ENCODE data around the gene TPK1. TPM values are rescaled to one million over a fixed set of nuclear protein-coding genes. Genes with fewer than 3 reads are reported as not detected.

The TPK1 gene
- total RNA-seq, 2 donors from 2014 or later, result 4.5 to 5.1 TPM

GRCh38 chr7:144836545-144836842 is 641 bp upstream of the TPK1 start:
- Histone ChIP-seq H3K36me3 (no peaks in the 10 kb centered on the region), H3K27ac (peak overlapping the region; percentile 86 to 93), H3K4me3 (peak overlapping the region; percentile 69 to 79), H3K27me3 (replicated peaks; ENCODE audit: insufficient read depth) (no peaks in the 10 kb centered on the region), H3K9me3 (no peaks in the 10 kb centered on the region), H3K4me1 (replicated peaks) (no peaks in the 10 kb centered on the region)
- intact Hi-C loops (cut with DNase I), result loop anchor here (10.0 kb wide), 1 partner anchor 102 kb away; no protein-coding TSS in a partner anchor
- DNase-seq (ENCODE audit: low spot score), result no peak
- 98% methylated on average over 12 of the region's 12 CpGs for WGBS
- TF ChIP-seq CTCF (IDR thresholded peaks at IDR 0.05) (no peak), POLR2A (IDR thresholded peaks at IDR 0.05) (no peak), POLR2AphosphoS5 (IDR thresholded peaks at IDR 0.05) (no peak)

GRCh38 chr7:144835155-144835611 is 670 bp downstream of the TPK1 start:
- under 1% methylated on average over 25 of the region's 25 CpGs for WGBS
- intact Hi-C loops (cut with DNase I), result loop anchor here (10.0 kb wide), 1 partner anchor 100 kb away; no protein-coding TSS in a partner anchor
- DNase-seq (ENCODE audit: low spot score), result peak; percentile 36
- TF ChIP-seq CTCF (IDR thresholded peaks at IDR 0.05), result no peak
- TF ChIP-seq POLR2A (IDR thresholded peaks at IDR 0.05), result no peak
- no peak for TF ChIP-seq POLR2AphosphoS5 (IDR thresholded peaks at IDR 0.05)
- Histone ChIP-seq H3K27ac (peak overlapping the region; percentile 86 to 93), H3K27me3 (replicated peaks; ENCODE audit: insufficient read depth) (no peaks in the 10 kb centered on the region), H3K36me3 (no peaks in the 10 kb centered on the region), H3K9me3 (no peaks in the 10 kb centered on the region), H3K4me3 (peak overlapping the region; percentile 69 to 79), H3K4me1 (replicated peaks) (no peaks in the 10 kb centered on the region)

- no peaks in the 10 kb centered on the region for H3K9me3 ChIP-seq
- DNase-seq (ENCODE audit: low spot score), result no peak
- H3K4me3 ChIP-seq, result peak overlapping the region; percentile 69 to 79
- H3K4me1 ChIP-seq (replicated peaks), result no peaks in the 10 kb centered on the region
- WGBS, result 30% methylated on average over 13 of the region's 13 CpGs
- TF ChIP-seq POLR2AphosphoS5 (IDR thresholded peaks at IDR 0.05), result no peak
- TF ChIP-seq CTCF (IDR thresholded peaks at IDR 0.05), result no peak
- TF ChIP-seq POLR2A (IDR thresholded peaks at IDR 0.05), result no peak
- intact Hi-C loops (cut with DNase I), result loop anchor here (10.0 kb wide), 1 partner anchor 100 kb away; no protein-coding TSS in a partner anchor
- H3K27ac ChIP-seq, result peak overlapping the region; percentile 86 to 93
- H3K27me3 ChIP-seq (replicated peaks; ENCODE audit: insufficient read depth), result no peaks in the 10 kb centered on the region
- no peaks in the 10 kb centered on the region for H3K36me3 ChIP-seq
Measured at GRCh38 chr7:144834641-144835144, 1.2 kb downstream of the TPK1 start.

GRCh38 chr7:144830811-144831210 is 5.0 kb downstream of the TPK1 start:
- TF ChIP-seq CTCF (IDR thresholded peaks at IDR 0.05) (no peak), POLR2AphosphoS5 (IDR thresholded peaks at IDR 0.05) (no peak), POLR2A (IDR thresholded peaks at IDR 0.05) (no peak)
- Histone ChIP-seq H3K27me3 (replicated peaks; ENCODE audit: insufficient read depth) (no peaks in the 10 kb centered on the region), H3K9me3 (no peaks in the 10 kb centered on the region), H3K36me3 (no peaks in the 10 kb centered on the region), H3K4me3 (no peak overlapping the region), H3K27ac (no peak overlapping the region), H3K4me1 (replicated peaks) (no peaks in the 10 kb centered on the region)
- intact Hi-C loops (cut with DNase I), result loop anchor here (10.0 kb wide), 1 partner anchor 96 kb away; no protein-coding TSS in a partner anchor
- WGBS, result 95% methylated on average over 5 of the region's 5 CpGs
- no peak for DNase-seq (ENCODE audit: low spot score)
